Ishikawa (cell line): ENCODE data around the gene SCYGR6.

ENCODE experiments used
- CEBPB ChIP-seq: IDR thresholded peaks from 2 replicates; pipeline ENCODE4 v1.6.1; 2012
- CREB1 ChIP-seq: IDR thresholded peaks from 2 replicates; pipeline ENCODE4 v1.6.1; 2012; ENCODE audit warnings: low read depth
- EGR1 ChIP-seq: IDR thresholded peaks from 2 replicates; pipeline ENCODE4 v1.6.1; 2012
- EP300 ChIP-seq: IDR thresholded peaks from 2 replicates; pipeline ENCODE4 v1.6.1; 2012; ENCODE audit warnings: borderline replicate concordance
- FOXM1 ChIP-seq: IDR thresholded peaks from 2 replicates; pipeline ENCODE4 v1.6.1; 2012; ENCODE audit warnings: low read depth, borderline replicate concordance
- MAX ChIP-seq: IDR thresholded peaks from 2 replicates; pipeline ENCODE4 v1.6.1; 2012
- NFIC ChIP-seq: IDR thresholded peaks from 2 replicates; pipeline ENCODE4 v1.6.1; 2012
- RAD21 ChIP-seq: IDR thresholded peaks from 2 replicates; pipeline ENCODE4 v1.6.1; 2012; ENCODE audit warnings: low read depth
- TAF1 ChIP-seq: IDR thresholded peaks from 2 replicates; pipeline ENCODE4 v1.6.1; 2012; ENCODE audit warnings: low read depth, mild to moderate bottlenecking
- TCF12 ChIP-seq: IDR thresholded peaks from 2 replicates; pipeline ENCODE4 v1.6.1; 2012; ENCODE audit warnings: low read depth
- TEAD4 ChIP-seq: IDR thresholded peaks from 2 replicates; pipeline ENCODE4 v1.6.1; 2012
- YY1 ChIP-seq: IDR thresholded peaks from 2 replicates; pipeline ENCODE4 v1.6.1; 2012; ENCODE audit warnings: low read depth
- TF ChIP-seq, protein P1 (sequence below): IDR thresholded peaks from 2 replicates; pipeline ENCODE4 v1.6.1; 2012; ENCODE audit warnings: low read depth, mild to moderate bottlenecking
- TF ChIP-seq, protein P2 (sequence below): IDR thresholded peaks from 2 replicates; pipeline ENCODE4 v1.6.1; 2012

- TF ChIP-seq MAX (no peak), YY1 (no peak), CEBPB (no peak), TEAD4 (no peak), CREB1 (no peak), EP300 (no peak), NFIC (no peak), RAD21 (no peak), TAF1 (no peak), EGR1 (no peak), FOXM1 (no peak), TCF12 (no peak)
- TF ChIP-seq, protein P1, sequence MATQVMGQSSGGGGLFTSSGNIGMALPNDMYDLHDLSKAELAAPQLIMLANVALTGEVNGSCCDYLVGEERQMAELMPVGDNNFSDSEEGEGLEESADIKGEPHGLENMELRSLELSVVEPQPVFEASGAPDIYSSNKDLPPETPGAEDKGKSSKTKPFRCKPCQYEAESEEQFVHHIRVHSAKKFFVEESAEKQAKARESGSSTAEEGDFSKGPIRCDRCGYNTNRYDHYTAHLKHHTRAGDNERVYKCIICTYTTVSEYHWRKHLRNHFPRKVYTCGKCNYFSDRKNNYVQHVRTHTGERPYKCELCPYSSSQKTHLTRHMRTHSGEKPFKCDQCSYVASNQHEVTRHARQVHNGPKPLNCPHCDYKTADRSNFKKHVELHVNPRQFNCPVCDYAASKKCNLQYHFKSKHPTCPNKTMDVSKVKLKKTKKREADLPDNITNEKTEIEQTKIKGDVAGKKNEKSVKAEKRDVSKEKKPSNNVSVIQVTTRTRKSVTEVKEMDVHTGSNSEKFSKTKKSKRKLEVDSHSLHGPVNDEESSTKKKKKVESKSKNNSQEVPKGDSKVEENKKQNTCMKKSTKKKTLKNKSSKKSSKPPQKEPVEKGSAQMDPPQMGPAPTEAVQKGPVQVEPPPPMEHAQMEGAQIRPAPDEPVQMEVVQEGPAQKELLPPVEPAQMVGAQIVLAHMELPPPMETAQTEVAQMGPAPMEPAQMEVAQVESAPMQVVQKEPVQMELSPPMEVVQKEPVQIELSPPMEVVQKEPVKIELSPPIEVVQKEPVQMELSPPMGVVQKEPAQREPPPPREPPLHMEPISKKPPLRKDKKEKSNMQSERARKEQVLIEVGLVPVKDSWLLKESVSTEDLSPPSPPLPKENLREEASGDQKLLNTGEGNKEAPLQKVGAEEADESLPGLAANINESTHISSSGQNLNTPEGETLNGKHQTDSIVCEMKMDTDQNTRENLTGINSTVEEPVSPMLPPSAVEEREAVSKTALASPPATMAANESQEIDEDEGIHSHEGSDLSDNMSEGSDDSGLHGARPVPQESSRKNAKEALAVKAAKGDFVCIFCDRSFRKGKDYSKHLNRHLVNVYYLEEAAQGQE = no peak
- TF ChIP-seq, protein P2, sequence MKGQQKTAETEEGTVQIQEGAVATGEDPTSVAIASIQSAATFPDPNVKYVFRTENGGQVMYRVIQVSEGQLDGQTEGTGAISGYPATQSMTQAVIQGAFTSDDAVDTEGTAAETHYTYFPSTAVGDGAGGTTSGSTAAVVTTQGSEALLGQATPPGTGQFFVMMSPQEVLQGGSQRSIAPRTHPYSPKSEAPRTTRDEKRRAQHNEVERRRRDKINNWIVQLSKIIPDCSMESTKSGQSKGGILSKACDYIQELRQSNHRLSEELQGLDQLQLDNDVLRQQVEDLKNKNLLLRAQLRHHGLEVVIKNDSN = no peak
Measured at GRCh38 chr2:227761740-227762476, 37.4 kb upstream of the SCYGR6 start.
